ENCODE results near the gene DHPS. TPM values are rescaled to one million over a fixed set of nuclear protein-coding genes. Genes with fewer than 3 reads are reported as not detected.

DHPS gene
- total and polyA plus RNA-seq, 2 of the 13 experiments (the other 11 are each of a cell fraction or from before 2014, with no cell fraction given): 43.3 to 84.3 TPM

GRCh38 chr19:12668932-12669269 lies 12.8 kb downstream of the DHPS start (continued):
- no peak for TF ChIP-seq IKZF5 (CRISPR knock-in tag; IDR thresholded peaks at IDR 0.05)
- TF ChIP-seq CSRNP1 (CRISPR knock-in tag; IDR thresholded peaks at IDR 0.05): no peak
- no peak for TF ChIP-seq ZNF335 (CRISPR knock-in tag; IDR thresholded peaks at IDR 0.05)
- no peak for TF ChIP-seq GATAD1 (CRISPR knock-in tag; IDR thresholded peaks at IDR 0.05)
- TF ChIP-seq RELA (CRISPR knock-in tag; IDR thresholded peaks at IDR 0.05): no peak
- TF ChIP-seq NR2F2 (IDR thresholded peaks at IDR 0.05; ENCODE audit: borderline replicate concordance, low read depth): no peak
- TF ChIP-seq, protein P1, sequence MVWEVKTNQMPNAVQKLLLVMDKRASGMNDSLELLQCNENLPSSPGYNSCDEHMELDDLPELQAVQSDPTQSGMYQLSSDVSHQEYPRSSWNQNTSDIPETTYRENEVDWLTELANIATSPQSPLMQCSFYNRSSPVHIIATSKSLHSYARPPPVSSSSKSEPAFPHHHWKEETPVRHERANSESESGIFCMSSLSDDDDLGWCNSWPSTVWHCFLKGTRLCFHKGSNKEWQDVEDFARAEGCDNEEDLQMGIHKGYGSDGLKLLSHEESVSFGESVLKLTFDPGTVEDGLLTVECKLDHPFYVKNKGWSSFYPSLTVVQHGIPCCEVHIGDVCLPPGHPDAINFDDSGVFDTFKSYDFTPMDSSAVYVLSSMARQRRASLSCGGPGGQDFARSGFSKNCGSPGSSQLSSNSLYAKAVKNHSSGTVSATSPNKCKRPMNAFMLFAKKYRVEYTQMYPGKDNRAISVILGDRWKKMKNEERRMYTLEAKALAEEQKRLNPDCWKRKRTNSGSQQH (CRISPR knock-in tag; IDR thresholded peaks at IDR 0.05; ENCODE audit: low read depth): no peak
- TF ChIP-seq NCOA2 (CRISPR knock-in tag; IDR thresholded peaks at IDR 0.05): no peak
- TF ChIP-seq ZNF747 (CRISPR knock-in tag; IDR thresholded peaks at IDR 0.05; ENCODE audit: borderline replicate concordance): no peak
- no peak for TF ChIP-seq ZNF878 (CRISPR knock-in tag; IDR thresholded peaks at IDR 0.05)
- TF ChIP-seq ZNF883 (CRISPR knock-in tag; IDR thresholded peaks at IDR 0.05; ENCODE audit: not compliant biosample characterization): no peak
- no peak for TF ChIP-seq ZNF136 (CRISPR knock-in tag; IDR thresholded peaks at IDR 0.05; ENCODE audit: low read depth)
- TF ChIP-seq SIN3A (IDR thresholded peaks at IDR 0.05; ENCODE audit: borderline replicate concordance, low read depth, low read length): no peak
- TF ChIP-seq ZBTB7A (CRISPR knock-in tag; IDR thresholded peaks at IDR 0.05): 0 out of 2 replicates have a peak, but pooled peaks have one; percentile 72
- TF ChIP-seq ZFX (CRISPR knock-in tag; IDR thresholded peaks at IDR 0.05; ENCODE audit: low read depth): no peak
- TF ChIP-seq, protein P2, sequence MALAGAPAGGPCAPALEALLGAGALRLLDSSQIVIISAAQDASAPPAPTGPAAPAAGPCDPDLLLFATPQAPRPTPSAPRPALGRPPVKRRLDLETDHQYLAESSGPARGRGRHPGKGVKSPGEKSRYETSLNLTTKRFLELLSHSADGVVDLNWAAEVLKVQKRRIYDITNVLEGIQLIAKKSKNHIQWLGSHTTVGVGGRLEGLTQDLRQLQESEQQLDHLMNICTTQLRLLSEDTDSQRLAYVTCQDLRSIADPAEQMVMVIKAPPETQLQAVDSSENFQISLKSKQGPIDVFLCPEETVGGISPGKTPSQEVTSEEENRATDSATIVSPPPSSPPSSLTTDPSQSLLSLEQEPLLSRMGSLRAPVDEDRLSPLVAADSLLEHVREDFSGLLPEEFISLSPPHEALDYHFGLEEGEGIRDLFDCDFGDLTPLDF (CRISPR knock-in tag; IDR thresholded peaks at IDR 0.05): no peak
- TF ChIP-seq ZNF549 (CRISPR knock-in tag; IDR thresholded peaks at IDR 0.05): no peak
- TF ChIP-seq POGZ (CRISPR knock-in tag; IDR thresholded peaks at IDR 0.05): no peak
- TF ChIP-seq BCL6 (CRISPR knock-in tag; IDR thresholded peaks at IDR 0.05): no peak
- no peak for TF ChIP-seq TSC22D2 (CRISPR knock-in tag; IDR thresholded peaks at IDR 0.05; ENCODE audit: borderline replicate concordance)
- TF ChIP-seq ZNF431 (CRISPR knock-in tag; IDR thresholded peaks at IDR 0.05; ENCODE audit: borderline replicate concordance, low read depth): no peak
- 0 out of 2 replicates have a peak, but pooled peaks have one; percentile 4 for TF ChIP-seq BATF2 (CRISPR knock-in tag; IDR thresholded peaks at IDR 0.05)
